ENCODE measurements around the gene EXOSC5.
"Not testable (repeated sequence)": the region's sequence is repeated elsewhere in the genome, so short reads cannot be mapped to it uniquely, and the experiment has no call there.

DNA sequence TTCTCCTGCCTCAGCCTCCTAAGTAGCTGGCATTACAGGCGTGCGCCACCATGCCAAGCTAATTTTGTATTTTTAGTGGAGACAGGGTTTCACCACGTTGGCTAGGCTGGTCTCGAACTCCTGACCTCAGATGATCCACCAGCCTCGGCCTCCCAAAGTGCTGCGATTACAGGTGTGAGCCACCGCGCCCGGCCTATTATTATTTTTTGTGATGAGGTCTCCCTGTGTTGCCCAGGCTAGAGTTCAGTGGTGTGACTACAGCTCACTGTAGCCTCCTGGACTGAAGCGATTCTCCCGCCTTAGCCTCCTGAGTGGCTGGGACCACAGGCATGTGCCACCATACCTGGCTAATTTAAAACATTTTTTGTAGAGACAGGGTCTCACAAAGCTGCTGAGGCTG is 38.2 kb upstream of the EXOSC5 start:
- not testable (repeated sequence) for TF ChIP-seq EZH2 (IDR thresholded peaks at IDR 0.05; ENCODE audit: borderline replicate concordance, low read depth, low read length, severe bottlenecking)
- TF ChIP-seq, protein P1, sequence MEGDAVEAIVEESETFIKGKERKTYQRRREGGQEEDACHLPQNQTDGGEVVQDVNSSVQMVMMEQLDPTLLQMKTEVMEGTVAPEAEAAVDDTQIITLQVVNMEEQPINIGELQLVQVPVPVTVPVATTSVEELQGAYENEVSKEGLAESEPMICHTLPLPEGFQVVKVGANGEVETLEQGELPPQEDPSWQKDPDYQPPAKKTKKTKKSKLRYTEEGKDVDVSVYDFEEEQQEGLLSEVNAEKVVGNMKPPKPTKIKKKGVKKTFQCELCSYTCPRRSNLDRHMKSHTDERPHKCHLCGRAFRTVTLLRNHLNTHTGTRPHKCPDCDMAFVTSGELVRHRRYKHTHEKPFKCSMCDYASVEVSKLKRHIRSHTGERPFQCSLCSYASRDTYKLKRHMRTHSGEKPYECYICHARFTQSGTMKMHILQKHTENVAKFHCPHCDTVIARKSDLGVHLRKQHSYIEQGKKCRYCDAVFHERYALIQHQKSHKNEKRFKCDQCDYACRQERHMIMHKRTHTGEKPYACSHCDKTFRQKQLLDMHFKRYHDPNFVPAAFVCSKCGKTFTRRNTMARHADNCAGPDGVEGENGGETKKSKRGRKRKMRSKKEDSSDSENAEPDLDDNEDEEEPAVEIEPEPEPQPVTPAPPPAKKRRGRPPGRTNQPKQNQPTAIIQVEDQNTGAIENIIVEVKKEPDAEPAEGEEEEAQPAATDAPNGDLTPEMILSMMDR (IDR thresholded peaks at IDR 0.05; ENCODE audit: borderline replicate concordance, extremely low read depth, low read length, poor library complexity, severe bottlenecking), result not testable (repeated sequence)
